Measurements from ENCODE around the gene FRMD7. TPM values are rescaled to one million over a fixed set of nuclear protein-coding genes. Genes with fewer than 3 reads are reported as not detected.

The FRMD7 gene
- total RNA-seq, 2 experiments from 2014 or later, result not detected

DNA sequence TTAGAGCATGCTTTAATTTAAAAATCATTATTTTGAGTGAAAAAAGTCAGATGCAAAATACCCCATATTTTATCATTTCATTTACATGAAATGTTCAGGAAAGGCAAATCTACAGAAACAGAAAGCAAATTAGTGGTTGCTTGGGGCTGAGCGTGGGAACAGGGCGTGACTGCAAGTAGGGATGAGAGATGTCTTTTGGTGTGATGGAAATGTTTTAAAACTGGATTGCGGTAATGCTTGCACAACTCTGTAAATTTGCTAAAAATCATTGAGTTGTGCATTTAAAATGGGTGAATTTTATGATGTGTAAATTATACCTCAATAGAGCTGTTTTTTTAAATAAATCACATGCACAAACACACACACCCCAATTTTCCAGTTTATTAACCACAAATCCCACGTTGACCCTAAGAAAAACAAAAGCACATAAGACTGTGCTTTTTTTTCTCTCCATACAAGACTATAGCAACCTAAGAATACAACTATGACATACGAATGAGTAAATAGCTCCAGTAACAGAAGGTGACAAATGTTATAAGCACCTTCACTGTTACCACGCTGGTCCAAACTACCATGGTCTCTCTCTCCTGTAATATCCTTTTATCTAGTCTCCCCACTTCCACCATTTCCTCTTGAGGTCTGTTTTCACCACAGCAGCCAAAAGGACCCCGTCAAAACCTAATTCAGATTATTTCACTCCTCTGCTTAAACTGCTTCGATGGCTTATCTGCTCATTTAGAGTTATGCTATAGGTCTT is 37.2 kb downstream of the FRMD7 start:
- H3K9me3 Mint-ChIP-seq, result no peaks in the 10 kb centered on the region
- H3K27ac Mint-ChIP-seq, result no peak overlapping the region
- intact Hi-C loops (cut with micrococcal nuclease), result loop anchor here (5.0 kb wide), 1 partner anchor 532 kb away; no protein-coding TSS in a partner anchor
- CTCF ChIA-PET, result interaction anchor here (0.6 to 3.5 kb wide), 3 partner anchors 129 to 263 kb away, joined by 4 to 54 read pairs (median 4); partner anchors contain the start of gene RAP2C
- peaks cover 2% of the 10 kb centered on the region for H3K27me3 Mint-ChIP-seq
- H3K4me3 Mint-ChIP-seq, result no peak overlapping the region
- peaks cover 6% of the 10 kb centered on the region for H3K4me1 Mint-ChIP-seq (ENCODE audit: low read depth)
- DNase-seq, result peak; percentile 16
- no peaks in the 10 kb centered on the region for H3K36me3 Mint-ChIP-seq
- POLR2A ChIA-PET, result no interaction called here

DNA sequence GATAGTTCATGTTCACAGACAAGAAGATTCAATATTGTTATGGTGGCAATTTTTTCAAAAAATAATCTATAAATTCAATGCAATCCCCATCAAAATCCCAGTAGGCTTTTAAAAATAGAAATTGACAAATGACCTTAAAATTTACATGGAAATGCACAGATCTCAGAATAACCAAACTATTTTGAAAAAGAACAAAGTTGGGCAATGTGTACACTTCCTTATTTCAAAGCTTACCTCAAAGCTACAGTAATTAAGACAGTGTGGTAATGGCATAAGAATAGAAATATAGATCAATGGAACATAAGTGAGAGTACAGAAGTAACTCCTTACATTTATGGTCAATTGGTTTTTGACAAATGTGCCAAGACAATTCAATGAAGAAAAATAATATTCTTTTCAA is 39.0 kb downstream of the FRMD7 start:
- no peaks in the 10 kb centered on the region for H3K36me3 Mint-ChIP-seq

DNA sequence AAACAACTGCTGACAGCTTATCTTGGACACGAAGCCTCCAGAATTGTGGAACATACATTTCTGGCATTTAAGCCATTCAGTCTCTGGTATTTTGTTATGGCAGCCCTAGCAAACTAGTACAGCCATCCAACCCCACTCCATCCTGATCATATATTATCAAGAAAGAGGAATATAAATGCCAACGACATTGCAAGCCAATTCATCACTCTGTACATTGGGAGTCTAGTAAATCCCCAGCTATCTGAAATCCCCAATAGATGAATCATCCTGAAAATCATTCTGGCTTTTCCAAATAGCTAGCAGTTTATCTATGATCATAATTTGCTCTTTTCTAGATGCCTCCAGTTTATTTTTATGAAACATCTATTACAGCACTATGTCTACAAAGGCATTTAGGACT is 41.1 kb downstream of the FRMD7 start:
- ChIA-PET POLR2A (no interaction called here), CTCF (no interaction called here)
- no peaks in the 10 kb centered on the region for H3K36me3 Mint-ChIP-seq
- no peaks in the 10 kb centered on the region for H3K9me3 Mint-ChIP-seq
- peaks cover 6% of the 10 kb centered on the region for H3K4me1 Mint-ChIP-seq (ENCODE audit: low read depth)
- peaks cover 2% of the 10 kb centered on the region for H3K27me3 Mint-ChIP-seq
- no peak for DNase-seq
- no peak overlapping the region for H3K4me3 Mint-ChIP-seq
- no peak overlapping the region for H3K27ac Mint-ChIP-seq
- intact Hi-C loops (cut with micrococcal nuclease), result loop anchor here (10.0 kb wide), 1 partner anchor 252 kb away; no protein-coding TSS in a partner anchor

More for the DNA sequence above, 39.0 kb downstream of the FRMD7 start:
- DNase-seq, result no peak
- Mint-ChIP-seq H3K27me3 (peaks cover 2% of the 10 kb centered on the region), H3K4me1 (ENCODE audit: low read depth) (peaks cover 6% of the 10 kb centered on the region), H3K27ac (no peak overlapping the region), H3K4me3 (no peak overlapping the region), H3K9me3 (no peaks in the 10 kb centered on the region)
- intact Hi-C loops (cut with micrococcal nuclease), result loop anchor here (10.0 kb wide), 1 partner anchor 254 kb away; no protein-coding TSS in a partner anchor
- POLR2A ChIA-PET, result no interaction called here
- CTCF ChIA-PET, result interaction anchor here (1.5 kb wide), 1 partner anchor 130 kb away, joined by 6 read pairs; the partner anchor contains the start of gene RAP2C

DNA sequence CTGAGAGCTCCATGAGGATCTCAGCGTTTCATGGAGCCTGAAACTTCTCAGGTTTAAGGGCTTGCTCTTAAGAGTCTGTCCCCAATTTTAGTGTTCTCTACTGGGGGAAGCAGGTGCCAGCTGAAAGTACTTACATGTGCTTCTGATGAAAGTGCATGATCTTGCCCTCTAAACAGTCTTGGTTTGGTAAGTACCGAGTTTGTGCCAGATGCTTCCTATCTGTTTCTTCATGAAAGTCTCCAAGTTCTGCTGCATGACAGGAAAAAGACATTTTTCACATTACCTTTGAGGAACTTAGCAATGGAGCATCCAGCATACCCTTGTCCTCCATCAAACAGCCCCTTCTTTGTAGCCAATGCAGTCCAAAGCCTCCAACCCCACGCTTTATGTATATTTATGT is 42.0 kb downstream of the FRMD7 start:
- H3K4me3 Mint-ChIP-seq, result no peak overlapping the region
- DNase-seq, result no peak

DNA sequence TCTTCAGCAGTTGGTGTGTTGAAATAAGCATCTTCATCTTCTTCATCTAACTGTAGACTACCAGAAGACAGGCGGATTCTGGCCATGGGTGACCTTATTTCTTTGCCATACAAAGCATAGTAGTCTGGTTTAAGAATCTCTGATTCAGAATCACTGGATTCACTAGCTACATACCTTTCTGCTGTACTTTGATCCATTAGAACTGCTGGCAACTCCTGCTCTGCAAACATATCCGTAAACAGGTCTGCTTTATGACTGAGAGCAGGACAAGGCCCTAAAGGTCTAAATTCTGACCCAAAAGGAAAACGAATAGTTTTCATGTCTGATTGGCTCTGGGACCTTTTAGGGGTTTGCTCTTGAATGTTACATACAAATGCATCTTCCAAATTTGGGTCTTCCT is 49.9 kb downstream of the FRMD7 start:
- POLR2A ChIA-PET, result no interaction called here
- Mint-ChIP-seq H3K36me3 (peaks cover 5% of the 10 kb centered on the region), H3K27me3 (no peaks in the 10 kb centered on the region), H3K4me3 (no peak overlapping the region), H3K4me1 (ENCODE audit: low read depth) (no peaks in the 10 kb centered on the region), H3K27ac (no peak overlapping the region), H3K9me3 (no peaks in the 10 kb centered on the region)
- CTCF ChIA-PET, result interaction anchor here (1.1 kb wide), 1 partner anchor 10 kb away, joined by 4 read pairs; no protein-coding TSS in a partner anchor
- intact Hi-C loops (cut with micrococcal nuclease), result no loop called here
- DNase-seq, result no peak

More for the DNA sequence above, 42.0 kb downstream of the FRMD7 start:
- CTCF ChIA-PET, result interaction anchor here (1.0 kb wide), 1 partner anchor 244 kb away, joined by 3 read pairs; no protein-coding TSS in a partner anchor
- Mint-ChIP-seq H3K27me3 (peaks cover 2% of the 10 kb centered on the region), H3K4me1 (ENCODE audit: low read depth) (peaks cover 6% of the 10 kb centered on the region), H3K36me3 (no peaks in the 10 kb centered on the region), H3K27ac (no peak overlapping the region), H3K9me3 (no peaks in the 10 kb centered on the region)
- POLR2A ChIA-PET, result no interaction called here
- intact Hi-C loops (cut with micrococcal nuclease), result loop anchor here (10.0 kb wide), 1 partner anchor 251 kb away; no protein-coding TSS in a partner anchor

DNA sequence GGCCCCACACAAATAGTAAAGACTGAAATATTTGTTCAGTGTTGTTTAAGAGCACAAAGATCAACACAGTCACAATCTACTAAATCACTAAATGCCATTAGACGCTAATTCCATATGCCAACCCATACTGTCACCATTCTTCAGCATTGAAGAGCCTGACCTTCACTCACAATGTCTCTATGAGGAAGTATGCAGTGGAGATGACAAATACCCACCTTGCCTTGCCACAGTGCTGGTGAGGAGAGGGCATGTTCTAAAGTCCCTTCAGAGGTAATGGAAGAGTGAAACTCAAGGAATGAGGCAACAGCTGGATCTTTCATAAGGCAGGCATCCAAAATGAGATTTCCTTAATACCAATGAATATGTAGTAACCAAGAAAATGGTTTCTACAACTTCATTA is 50.4 kb downstream of the FRMD7 start:
- no peak overlapping the region for H3K27ac Mint-ChIP-seq

DNA sequence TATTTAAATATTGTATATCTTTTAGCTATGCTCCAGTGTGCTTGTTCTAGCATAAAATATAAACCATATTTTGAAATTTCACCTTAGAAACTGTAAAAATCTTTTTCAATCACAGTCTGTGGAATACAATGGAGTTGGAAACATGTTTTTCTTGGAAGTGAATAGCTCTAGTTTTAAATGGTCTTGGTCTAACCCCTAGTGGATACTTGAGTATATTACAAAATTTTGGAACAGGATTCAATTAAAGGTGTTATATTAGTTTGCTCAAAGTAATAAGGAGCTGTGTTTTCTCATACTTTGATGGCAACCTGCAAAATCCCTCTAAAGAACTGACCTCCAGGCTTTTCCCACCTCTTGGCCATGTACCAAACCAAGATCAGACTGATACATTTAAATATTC is 56.6 kb downstream of the FRMD7 start:
- intact Hi-C loops (cut with micrococcal nuclease), result loop anchor here (5.0 kb wide), 1 partner anchor 49 kb away; the partner anchor contains the start of gene STK26
- POLR2A ChIA-PET, result no interaction called here
- CTCF ChIA-PET, result interaction anchor here (0.5 to 1.7 kb wide), 9 partner anchors 9 to 446 kb away, joined by 3 to 12 read pairs (median 4); partner anchors contain the start of genes RAP2C and STK26
- Mint-ChIP-seq H3K4me1 (ENCODE audit: low read depth) (no peaks in the 10 kb centered on the region), H3K36me3 (peaks cover 11% of the 10 kb centered on the region), H3K4me3 (no peak overlapping the region), H3K9me3 (no peaks in the 10 kb centered on the region), H3K27ac (no peak overlapping the region), H3K27me3 (no peaks in the 10 kb centered on the region)
- DNase-seq, result no peak

More for the DNA sequence above, 50.4 kb downstream of the FRMD7 start:
- Mint-ChIP-seq H3K36me3 (peaks cover 6% of the 10 kb centered on the region), H3K27me3 (no peaks in the 10 kb centered on the region), H3K9me3 (no peaks in the 10 kb centered on the region), H3K4me3 (no peak overlapping the region), H3K4me1 (ENCODE audit: low read depth) (no peaks in the 10 kb centered on the region)
- POLR2A ChIA-PET, result no interaction called here
- intact Hi-C loops (cut with micrococcal nuclease), result no loop called here
- DNase-seq, result no peak
- CTCF ChIA-PET, result no interaction called here

DNA sequence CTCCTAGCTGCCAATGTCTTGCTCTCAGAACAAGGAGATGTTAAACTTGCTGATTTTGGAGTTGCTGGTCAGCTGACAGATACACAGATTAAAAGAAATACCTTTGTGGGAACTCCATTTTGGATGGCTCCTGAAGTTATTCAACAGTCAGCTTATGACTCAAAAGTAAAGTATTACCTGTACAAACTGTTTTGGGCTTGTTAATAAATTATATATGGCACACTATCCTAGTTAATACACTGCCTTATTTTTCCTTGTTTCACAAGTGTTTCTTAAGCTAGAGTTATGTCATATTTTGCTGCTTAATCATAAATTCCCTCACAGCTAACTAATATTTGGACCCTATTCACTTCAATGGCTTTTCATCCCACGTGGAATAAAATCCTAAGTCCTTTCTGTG is 59.4 kb downstream of the FRMD7 start:
- CTCF ChIA-PET, result interaction anchor here (0.9 to 1.2 kb wide), 2 partner anchors 10 to 227 kb away, joined by 4 to 5 read pairs; no protein-coding TSS in a partner anchor
- H3K27ac Mint-ChIP-seq, result no peak overlapping the region
- POLR2A ChIA-PET, result no interaction called here
- H3K36me3 Mint-ChIP-seq, result peaks cover 8% of the 10 kb centered on the region
- no peak for DNase-seq
- no peaks in the 10 kb centered on the region for H3K4me1 Mint-ChIP-seq (ENCODE audit: low read depth)
- no peak overlapping the region for H3K4me3 Mint-ChIP-seq
- no peaks in the 10 kb centered on the region for H3K9me3 Mint-ChIP-seq
- intact Hi-C loops (cut with micrococcal nuclease), result no loop called here
- H3K27me3 Mint-ChIP-seq, result no peaks in the 10 kb centered on the region

DNA sequence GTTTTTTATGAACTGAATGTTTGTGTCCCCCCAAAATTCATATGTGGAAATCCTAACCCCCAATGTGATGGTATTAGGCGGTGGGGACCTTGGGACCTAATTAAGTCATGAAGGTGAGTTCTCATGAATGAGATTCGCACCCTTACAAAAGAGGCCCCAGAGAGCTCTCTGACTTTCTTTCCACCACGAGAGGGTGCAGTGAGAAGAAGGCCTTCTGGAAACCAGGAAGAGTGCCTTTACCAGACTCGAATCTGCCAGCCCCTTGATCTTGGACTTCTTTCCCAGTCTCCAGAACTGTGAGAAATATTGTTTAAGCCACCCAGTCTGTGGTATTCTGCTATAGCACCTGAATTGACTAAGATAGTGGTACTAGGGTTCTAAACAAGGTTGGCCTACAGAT is 64.0 kb downstream of the FRMD7 start:
- H3K27ac Mint-ChIP-seq, result no peak overlapping the region
- no peaks in the 10 kb centered on the region for H3K9me3 Mint-ChIP-seq
- DNase-seq, result no peak
- peaks cover 3% of the 10 kb centered on the region for H3K36me3 Mint-ChIP-seq
- intact Hi-C loops (cut with micrococcal nuclease), result no loop called here
- ChIA-PET POLR2A (no interaction called here), CTCF (no interaction called here)
- H3K27me3 Mint-ChIP-seq, result no peaks in the 10 kb centered on the region
- no peak overlapping the region for H3K4me3 Mint-ChIP-seq
- H3K4me1 Mint-ChIP-seq (ENCODE audit: low read depth), result peaks cover 7% of the 10 kb centered on the region

DNA sequence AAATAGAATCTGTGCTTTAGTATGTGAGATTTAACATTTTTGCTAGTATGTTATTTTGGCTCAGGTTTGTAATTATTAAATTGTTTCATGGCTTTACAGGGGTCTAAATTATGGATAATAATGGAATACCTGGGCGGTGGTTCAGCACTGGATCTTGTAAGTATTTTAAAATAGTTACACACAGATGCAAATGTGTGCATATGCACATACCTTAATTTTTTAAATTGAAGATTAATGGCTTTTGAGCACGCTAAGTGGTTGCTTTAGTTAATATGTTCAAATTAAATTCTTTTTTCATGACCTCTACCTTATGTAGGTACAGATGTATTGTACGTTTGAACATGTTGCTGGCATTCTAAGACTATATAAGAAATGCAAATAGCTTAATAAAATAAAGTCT is 64.5 kb downstream of the FRMD7 start:
- H3K36me3 Mint-ChIP-seq, result no peaks in the 10 kb centered on the region
- no peak overlapping the region for H3K27ac Mint-ChIP-seq
- H3K4me1 Mint-ChIP-seq (ENCODE audit: low read depth), result peaks cover 7% of the 10 kb centered on the region
- ChIA-PET CTCF (interaction anchor here (1.0 kb wide), 1 partner anchor 8 kb away, joined by 3 read pairs; no protein-coding TSS in a partner anchor), POLR2A (no interaction called here)
- H3K27me3 Mint-ChIP-seq, result no peaks in the 10 kb centered on the region
- DNase-seq, result no peak
- H3K9me3 Mint-ChIP-seq, result no peaks in the 10 kb centered on the region
- intact Hi-C loops (cut with micrococcal nuclease), result no loop called here
- no peak overlapping the region for H3K4me3 Mint-ChIP-seq

DNA sequence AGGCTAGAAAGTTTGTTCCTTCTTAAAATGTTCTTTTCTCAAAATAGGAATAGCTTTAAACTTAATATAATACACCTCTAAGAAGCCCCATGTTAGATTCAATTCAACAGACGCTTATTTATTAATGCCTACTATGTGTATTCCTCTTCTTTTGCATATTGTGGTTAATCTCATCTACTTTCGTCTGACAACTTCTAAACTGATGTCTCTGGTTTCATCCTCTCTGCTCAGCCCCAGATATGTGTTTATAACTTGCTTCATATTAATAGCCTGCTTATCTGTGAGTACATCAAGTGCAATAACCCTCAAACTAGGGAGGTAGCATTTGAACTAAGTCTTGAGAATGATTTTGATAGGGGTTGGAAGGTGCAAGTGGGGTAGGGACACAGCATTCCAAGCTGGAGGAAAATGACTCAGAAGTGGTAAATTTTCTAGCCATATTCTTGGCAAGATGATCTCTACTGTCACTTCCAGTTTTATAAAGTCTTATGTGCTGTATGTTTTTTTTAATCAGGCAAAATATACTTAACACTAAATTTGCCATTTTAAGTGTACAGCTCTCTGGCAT is 67.8 kb downstream of the FRMD7 start:
- H3K4me1 Mint-ChIP-seq (ENCODE audit: low read depth), result peaks cover 16% of the 10 kb centered on the region
- DNase-seq, result no peak
- H3K36me3 Mint-ChIP-seq, result no peaks in the 10 kb centered on the region
- ChIA-PET POLR2A (no interaction called here), CTCF (interaction anchor here (1.0 kb wide), 1 partner anchor 217 kb away, joined by 3 read pairs; no protein-coding TSS in a partner anchor)
- no peaks in the 10 kb centered on the region for H3K9me3 Mint-ChIP-seq
- H3K4me3 Mint-ChIP-seq, result no peak overlapping the region
- no peaks in the 10 kb centered on the region for H3K27me3 Mint-ChIP-seq
- intact Hi-C loops (cut with micrococcal nuclease), result no loop called here
- no peak overlapping the region for H3K27ac Mint-ChIP-seq

DNA sequence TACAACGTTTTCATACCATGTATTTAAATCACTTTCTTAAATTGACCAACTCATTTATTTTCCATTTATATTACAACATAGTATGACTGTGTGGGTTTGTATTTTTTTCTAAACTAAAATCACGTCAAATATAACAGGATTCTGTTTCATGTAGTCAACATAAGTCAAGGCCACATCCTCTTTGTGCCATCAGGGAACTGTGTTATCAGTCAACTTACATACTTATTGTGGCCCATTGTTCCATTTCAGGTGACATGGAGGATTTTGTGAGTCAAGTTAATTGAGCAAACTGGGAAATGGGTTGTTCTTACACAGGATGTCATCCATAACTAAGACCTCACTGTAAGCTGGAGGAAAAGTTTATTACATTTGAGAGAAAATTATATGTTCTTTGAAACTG is 68.8 kb downstream of the FRMD7 start:
- no peak for DNase-seq
- Mint-ChIP-seq H3K4me3 (no peak overlapping the region), H3K36me3 (no peaks in the 10 kb centered on the region), H3K27me3 (no peaks in the 10 kb centered on the region), H3K4me1 (ENCODE audit: low read depth) (peaks cover 16% of the 10 kb centered on the region), H3K27ac (peak overlapping the region; percentile 42), H3K9me3 (no peaks in the 10 kb centered on the region)
- CTCF ChIA-PET, result no interaction called here
- POLR2A ChIA-PET, result no interaction called here
- intact Hi-C loops (cut with micrococcal nuclease), result no loop called here

Data from activated CD4-positive, alpha-beta memory T cell treated with anti-CD3 and anti-CD28 coated beads for 36 hours (primary cell).